ENCODE data around the gene AP1S3. TPM values are rescaled to one million over a fixed set of nuclear protein-coding genes. Genes with fewer than 3 reads are reported as not detected.
A peak's percentile ranks its signal among the peaks of the same experiment; 100 is the strongest.
"Not testable (repeated sequence)": the region's sequence is repeated elsewhere in the genome, so short reads cannot be mapped to it uniquely, and the experiment has no call there.

The AP1S3 gene
- 6.3 TPM for polyA plus RNA-seq
- long read RNA-seq, donor 1, partial matches to known transcripts = 0 of 1 reads
- long read RNA-seq, donor 1, other reads (novel, unspliced or antisense) = 0 of 1 reads
- long read RNA-seq, donor 2, partial matches to known transcripts = 0 of 1 reads
- long read RNA-seq, donor 2, other reads (novel, unspliced or antisense) = 0 of 1 reads
- long read RNA-seq, donor 3 = 0 reads
- long read RNA-seq, donor 4, partial matches to known transcripts = 0 of 1 reads
- long read RNA-seq, donor 4, other reads (novel, unspliced or antisense) = 0 of 1 reads
- long read RNA-seq, donor 5 = 0 reads
- long read RNA-seq, donor 6 = 0 reads
- long read RNA-seq, donor 7, partial matches to known transcripts = 0 of 1 reads
- long read RNA-seq, donor 7, other reads (novel, unspliced or antisense) = 0 of 1 reads
- long read RNA-seq, donor 8 = 0 reads
- long read RNA-seq, donor 9 = 0 reads
- long read RNA-seq, donor 10 = 0 reads
- long read RNA-seq, donor 11 = 0 reads

GRCh38 chr2:223837287-223838061 is at the start of gene AP1S3:
Gene AP1S3 (minus strand): TSS chr2:223837582. CDS start chr2:223837450, 132 bp downstream.
- DNase-seq = peak; percentile 68 to 88
- Histone ChIP-seq H3K4me1 (ENCODE audit: control insufficient read depth, insufficient read depth, low read length) (no peaks in the 10 kb centered on the region), H3K27ac (ENCODE audit: low read length) (peak within 1 kb of the TSS; percentile 75), H3K4me3 (ENCODE audit: low read length) (peak within 1 kb of the TSS; percentile 76), H3K27me3 (ENCODE audit: control insufficient read depth, insufficient read depth, low read length) (no peaks in the 10 kb centered on the region), H3K36me3 (ENCODE audit: control insufficient read depth, insufficient read depth, low read length) (no peaks in the 10 kb centered on the region), H3K9me3 (ENCODE audit: control insufficient read depth, low read depth, low read length) (no peaks in the 10 kb centered on the region)
- no CpG with 5 or more reads among the region's 82 CpGs for WGBS (ENCODE audit: insufficient coverage, low lambda C conversion rate)

- no peaks in the 10 kb centered on the region for H3K27me3 ChIP-seq (ENCODE audit: control insufficient read depth, insufficient read depth, low read length)
- no peaks in the 10 kb centered on the region for H3K4me1 ChIP-seq (ENCODE audit: control insufficient read depth, insufficient read depth, low read length)
- no peaks in the 10 kb centered on the region for H3K9me3 ChIP-seq (ENCODE audit: control insufficient read depth, low read depth, low read length)
- WGBS (ENCODE audit: insufficient coverage, low lambda C conversion rate) = 80% methylated on average over 1 of the region's 5 CpGs
- no peak overlapping the region for H3K27ac ChIP-seq (ENCODE audit: low read length)
- H3K4me3 ChIP-seq (ENCODE audit: low read length) = no peak overlapping the region
- no peak for DNase-seq
- peaks cover 53% of the 10 kb centered on the region for H3K36me3 ChIP-seq (ENCODE audit: control insufficient read depth, insufficient read depth, low read length)
Observed at GRCh38 chr2:223887127-223887526, 49.7 kb upstream of the AP1S3 start.

- no peak overlapping the region for H3K27ac ChIP-seq (ENCODE audit: low read length)
- H3K36me3 ChIP-seq (ENCODE audit: control insufficient read depth, insufficient read depth, low read length) = peaks cover 56% of the 10 kb centered on the region
- no peaks in the 10 kb centered on the region for H3K4me1 ChIP-seq (ENCODE audit: control insufficient read depth, insufficient read depth, low read length)
- H3K27me3 ChIP-seq (ENCODE audit: control insufficient read depth, insufficient read depth, low read length) = no peaks in the 10 kb centered on the region
- no peaks in the 10 kb centered on the region for H3K9me3 ChIP-seq (ENCODE audit: control insufficient read depth, low read depth, low read length)
- no peak overlapping the region for H3K4me3 ChIP-seq (ENCODE audit: low read length)
- WGBS (ENCODE audit: insufficient coverage, low lambda C conversion rate) = 0% methylated on average over 1 of the region's 2 CpGs
- DNase-seq = no peak
Observed at GRCh38 chr2:223886726-223887125, 49.3 kb upstream of the AP1S3 start.

- no peak overlapping the region for H3K4me3 ChIP-seq (ENCODE audit: low read length)
- DNase-seq = no peak
- H3K36me3 ChIP-seq (ENCODE audit: control insufficient read depth, insufficient read depth, low read length) = peaks cover 61% of the 10 kb centered on the region
- H3K9me3 ChIP-seq (ENCODE audit: control insufficient read depth, low read depth, low read length) = no peaks in the 10 kb centered on the region
- H3K27me3 ChIP-seq (ENCODE audit: control insufficient read depth, insufficient read depth, low read length) = no peaks in the 10 kb centered on the region
- 100% methylated on average over 1 of the region's 3 CpGs for WGBS (ENCODE audit: insufficient coverage, low lambda C conversion rate)
- no peak overlapping the region for H3K27ac ChIP-seq (ENCODE audit: low read length)
- no peaks in the 10 kb centered on the region for H3K4me1 ChIP-seq (ENCODE audit: control insufficient read depth, insufficient read depth, low read length)
Observed at GRCh38 chr2:223884399-223884798, 47.0 kb upstream of the AP1S3 start.

GRCh38 chr2:223882715-223883114 is 45.3 kb upstream of the AP1S3 start:
- WGBS (ENCODE audit: insufficient coverage, low lambda C conversion rate) = no CpG with 5 or more reads among the region's 5 CpGs
- Histone ChIP-seq H3K4me3 (ENCODE audit: low read length) (no peak overlapping the region), H3K27me3 (ENCODE audit: control insufficient read depth, insufficient read depth, low read length) (no peaks in the 10 kb centered on the region), H3K36me3 (ENCODE audit: control insufficient read depth, insufficient read depth, low read length) (peaks cover 67% of the 10 kb centered on the region), H3K4me1 (ENCODE audit: control insufficient read depth, insufficient read depth, low read length) (no peaks in the 10 kb centered on the region), H3K9me3 (ENCODE audit: control insufficient read depth, low read depth, low read length) (no peaks in the 10 kb centered on the region), H3K27ac (ENCODE audit: low read length) (no peak overlapping the region)
- no peak for DNase-seq

GRCh38 chr2:223880796-223881195 is 43.4 kb upstream of the AP1S3 start:
- WGBS (ENCODE audit: insufficient coverage, low lambda C conversion rate) = 100% methylated on average over 1 of the region's 4 CpGs
- Histone ChIP-seq H3K4me3 (ENCODE audit: low read length) (no peak overlapping the region), H3K27me3 (ENCODE audit: control insufficient read depth, insufficient read depth, low read length) (no peaks in the 10 kb centered on the region), H3K4me1 (ENCODE audit: control insufficient read depth, insufficient read depth, low read length) (no peaks in the 10 kb centered on the region), H3K27ac (ENCODE audit: low read length) (no peak overlapping the region), H3K9me3 (ENCODE audit: control insufficient read depth, low read depth, low read length) (no peaks in the 10 kb centered on the region), H3K36me3 (ENCODE audit: control insufficient read depth, insufficient read depth, low read length) (peaks cover 71% of the 10 kb centered on the region)
- no peak for DNase-seq

- WGBS (ENCODE audit: insufficient coverage, low lambda C conversion rate) = 100% methylated on average over 2 of the region's 6 CpGs
- Histone ChIP-seq H3K4me1 (ENCODE audit: control insufficient read depth, insufficient read depth, low read length) (no peaks in the 10 kb centered on the region), H3K9me3 (ENCODE audit: control insufficient read depth, low read depth, low read length) (no peaks in the 10 kb centered on the region), H3K4me3 (ENCODE audit: low read length) (no peak overlapping the region), H3K27me3 (ENCODE audit: control insufficient read depth, insufficient read depth, low read length) (no peaks in the 10 kb centered on the region), H3K27ac (ENCODE audit: low read length) (no peak overlapping the region), H3K36me3 (ENCODE audit: control insufficient read depth, insufficient read depth, low read length) (peaks cover 61% of the 10 kb centered on the region)
- DNase-seq = no peak
Observed at GRCh38 chr2:223877721-223878410, 40.5 kb upstream of the AP1S3 start.

GRCh38 chr2:223873672-223874071 is 36.3 kb upstream of the AP1S3 start:
- Histone ChIP-seq H3K9me3 (ENCODE audit: control insufficient read depth, low read depth, low read length) (no peaks in the 10 kb centered on the region), H3K4me1 (ENCODE audit: control insufficient read depth, insufficient read depth, low read length) (no peaks in the 10 kb centered on the region), H3K27me3 (ENCODE audit: control insufficient read depth, insufficient read depth, low read length) (no peaks in the 10 kb centered on the region), H3K4me3 (ENCODE audit: low read length) (no peak overlapping the region), H3K27ac (ENCODE audit: low read length) (no peak overlapping the region), H3K36me3 (ENCODE audit: control insufficient read depth, insufficient read depth, low read length) (peaks cover 41% of the 10 kb centered on the region)
- no CpG with 5 or more reads among the region's 3 CpGs for WGBS (ENCODE audit: insufficient coverage, low lambda C conversion rate)
- no peak for DNase-seq

GRCh38 chr2:223872772-223873171 is 35.4 kb upstream of the AP1S3 start:
- no CpG with 5 or more reads among the region's 2 CpGs for WGBS (ENCODE audit: insufficient coverage, low lambda C conversion rate)
- H3K27ac ChIP-seq (ENCODE audit: low read length); H3K4me3 ChIP-seq (ENCODE audit: low read length); H3K27me3 ChIP-seq (ENCODE audit: control insufficient read depth, insufficient read depth, low read length); DNase-seq; H3K9me3 ChIP-seq (ENCODE audit: control insufficient read depth, low read depth, low read length); H3K4me1 ChIP-seq (ENCODE audit: control insufficient read depth, insufficient read depth, low read length): not testable (repeated sequence)
- H3K36me3 ChIP-seq (ENCODE audit: control insufficient read depth, insufficient read depth, low read length) = peaks cover 32% of the 10 kb centered on the region

GRCh38 chr2:223871661-223872060 is 34.3 kb upstream of the AP1S3 start:
- not testable (repeated sequence) for H3K27me3 ChIP-seq (ENCODE audit: control insufficient read depth, insufficient read depth, low read length); H3K4me3 ChIP-seq (ENCODE audit: low read length); DNase-seq; H3K27ac ChIP-seq (ENCODE audit: low read length); H3K4me1 ChIP-seq (ENCODE audit: control insufficient read depth, insufficient read depth, low read length); H3K9me3 ChIP-seq (ENCODE audit: control insufficient read depth, low read depth, low read length)
- no CpG with 5 or more reads among the region's 12 CpGs for WGBS (ENCODE audit: insufficient coverage, low lambda C conversion rate)
- peaks cover 22% of the 10 kb centered on the region for H3K36me3 ChIP-seq (ENCODE audit: control insufficient read depth, insufficient read depth, low read length)

All from large intestine (tissue), 12 donors.